ENCODE results near the gene FOXC1.

GRCh38 chr6:1597121-1597744, 12.5 kb upstream of the FOXC1 start:
- TF ChIP-seq POLR2A (IDR thresholded peaks at IDR 0.05; ENCODE audit: low read depth), result no peak
- TF ChIP-seq POLR2AphosphoS5 (IDR thresholded peaks at IDR 0.05), result no peak
